ENCODE measurements around the gene ENC1.

DNA sequence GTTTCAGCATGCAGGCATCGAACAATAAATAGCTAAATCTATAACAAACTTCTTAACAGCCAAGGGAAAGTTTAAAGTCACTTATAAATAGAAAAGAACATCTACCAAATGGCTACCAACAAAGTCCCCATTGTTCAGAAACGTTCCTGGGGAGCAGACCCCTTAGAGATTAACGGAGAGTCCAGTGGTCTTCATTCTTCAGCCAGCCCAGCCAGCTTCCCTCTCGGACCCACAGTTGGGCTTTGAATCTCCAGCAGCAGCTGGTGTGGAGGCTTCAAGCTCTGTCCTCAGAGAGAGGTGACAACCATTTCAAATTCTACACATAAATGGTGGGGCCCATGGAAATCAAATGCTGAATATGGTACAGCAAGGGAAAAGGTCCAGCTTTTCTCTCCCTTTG is 11.2 kb downstream of the ENC1 start:
- TF ChIP-seq BHLHE40 (IDR thresholded peaks at IDR 0.05; ENCODE audit: low read depth, low read length) (no peak), RCOR1 (IDR thresholded peaks at IDR 0.05; ENCODE audit: low read depth, low read length) (no peak), NPAS2 (CRISPR knock-in tag; IDR thresholded peaks at IDR 0.05; ENCODE audit: borderline replicate concordance) (no peak), MAFK (IDR thresholded peaks at IDR 0.05; ENCODE audit: partially characterized antibody) (no peak), KDM1A (IDR thresholded peaks at IDR 0.05; ENCODE audit: low read depth) (no peak), JUN (IDR thresholded peaks at IDR 0.05) (no peak)
- TF ChIP-seq, protein P1, sequence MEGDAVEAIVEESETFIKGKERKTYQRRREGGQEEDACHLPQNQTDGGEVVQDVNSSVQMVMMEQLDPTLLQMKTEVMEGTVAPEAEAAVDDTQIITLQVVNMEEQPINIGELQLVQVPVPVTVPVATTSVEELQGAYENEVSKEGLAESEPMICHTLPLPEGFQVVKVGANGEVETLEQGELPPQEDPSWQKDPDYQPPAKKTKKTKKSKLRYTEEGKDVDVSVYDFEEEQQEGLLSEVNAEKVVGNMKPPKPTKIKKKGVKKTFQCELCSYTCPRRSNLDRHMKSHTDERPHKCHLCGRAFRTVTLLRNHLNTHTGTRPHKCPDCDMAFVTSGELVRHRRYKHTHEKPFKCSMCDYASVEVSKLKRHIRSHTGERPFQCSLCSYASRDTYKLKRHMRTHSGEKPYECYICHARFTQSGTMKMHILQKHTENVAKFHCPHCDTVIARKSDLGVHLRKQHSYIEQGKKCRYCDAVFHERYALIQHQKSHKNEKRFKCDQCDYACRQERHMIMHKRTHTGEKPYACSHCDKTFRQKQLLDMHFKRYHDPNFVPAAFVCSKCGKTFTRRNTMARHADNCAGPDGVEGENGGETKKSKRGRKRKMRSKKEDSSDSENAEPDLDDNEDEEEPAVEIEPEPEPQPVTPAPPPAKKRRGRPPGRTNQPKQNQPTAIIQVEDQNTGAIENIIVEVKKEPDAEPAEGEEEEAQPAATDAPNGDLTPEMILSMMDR (IDR thresholded peaks at IDR 0.05) = no peak

All from A549 (cell line).